Liver (tissue), 9 donors: ENCODE results near the gene IFT81. TPM values are rescaled to one million over a fixed set of nuclear protein-coding genes. Genes with fewer than 3 reads are reported as not detected.

Source experiments
- DNase-seq: peaks from one replicate; pipeline ENCODE4 v3.0.0-alpha.2; 2017; ENCODE audit warnings: low spot score
- H3K27ac ChIP-seq, 2 donors: one replicate each; pipeline ENCODE4 v1.7.0; 2013; ENCODE audit warnings: inconsistent platforms in 2 of 2, low read length in 2 of 2, control low read depth in 1 of 2, low read depth in 1 of 2, mild to moderate bottlenecking in 1 of 2
- H3K27me3 ChIP-seq, 4 donors: one replicate each; pipeline versions ENCODE4 v1.6.1 to v1.7.0; 2013; ENCODE audit warnings: low read length in 3 of 4, inconsistent platforms in 1 of 4, mild to moderate bottlenecking in 1 of 4, moderate library complexity in 1 of 4; ENCODE audit not compliant: control insufficient read depth in 4 of 4, insufficient read depth in 4 of 4
- H3K36me3 ChIP-seq, 4 donors: one replicate each; pipeline versions ENCODE4 v1.6.1 to v1.7.0; 2013; ENCODE audit warnings: low read length in 3 of 4, mild to moderate bottlenecking in 3 of 4, low read depth in 1 of 4, moderate library complexity in 1 of 4; ENCODE audit not compliant: control insufficient read depth in 4 of 4, insufficient read depth in 3 of 4
- H3K4me1 ChIP-seq, 4 donors: one replicate each; pipeline versions ENCODE4 v1.6.1 to v1.7.0; 2013; ENCODE audit warnings: low read length in 3 of 4, mild to moderate bottlenecking in 3 of 4, moderate library complexity in 1 of 4; ENCODE audit not compliant: control insufficient read depth in 4 of 4, insufficient read depth in 4 of 4
- H3K4me3 ChIP-seq, 3 donors: one replicate each; pipeline versions ENCODE4 v1.6.1 to v1.7.0; 2013; ENCODE audit warnings: low read length in 3 of 3, control low read depth in 1 of 3, low read depth in 1 of 3, mild to moderate bottlenecking in 1 of 3
- H3K9ac ChIP-seq, 2 donors: one replicate each; pipeline ENCODE4 v1.7.0; 2013; ENCODE audit warnings: low read length in 2 of 2, mild to moderate bottlenecking in 2 of 2, moderate library complexity in 2 of 2, control low read depth in 1 of 2, low read depth in 1 of 2
- H3K9me3 ChIP-seq, 4 donors: one replicate each; pipeline versions ENCODE4 v1.6.1 to v1.7.0; 2013; ENCODE audit warnings: low read length in 3 of 4; ENCODE audit not compliant: control insufficient read depth in 4 of 4
- EGR1 ChIP-seq, 2 donors: IDR thresholded peaks; 2 replicates each; pipeline ENCODE4 v1.6.1; 2016 to 2018; ENCODE audit warnings: antibody characterized with exemption in 2 of 2, low read depth in 2 of 2
- FOXA1 ChIP-seq: IDR thresholded peaks from 2 replicates; pipeline ENCODE4 v1.6.1; 2016; ENCODE audit warnings: antibody characterized with exemption
- FOXA2 ChIP-seq: IDR thresholded peaks from 2 replicates; pipeline ENCODE4 v1.6.1; 2016; ENCODE audit warnings: antibody characterized with exemption
- GABPA ChIP-seq, 2 donors: IDR thresholded peaks in 1 of 2; conservative IDR thresholded peaks in 1 of 2; 2 replicates each; pipeline ENCODE4 v1.6.1; 2016; ENCODE audit warnings: antibody characterized with exemption in 2 of 2, mild to moderate bottlenecking in 1 of 2, moderate library complexity in 1 of 2
- HNF4A ChIP-seq, 2 donors: conservative IDR thresholded peaks; 2 replicates each; pipeline ENCODE4 v1.6.1; 2016; ENCODE audit warnings: antibody characterized with exemption in 2 of 2, mild to moderate bottlenecking in 2 of 2
- HNF4G ChIP-seq: IDR thresholded peaks from 2 replicates; pipeline ENCODE4 v1.6.1; 2016; ENCODE audit warnings: antibody characterized with exemption
- JUND ChIP-seq, 2 donors: IDR thresholded peaks; 2 replicates each; pipeline ENCODE4 v1.6.1; 2016; ENCODE audit warnings: antibody characterized with exemption in 2 of 2
- NR2F2 ChIP-seq: IDR thresholded peaks from 2 replicates; pipeline ENCODE4 v1.6.1; 2016; ENCODE audit warnings: antibody characterized with exemption
- RAD21 ChIP-seq, 2 donors: IDR thresholded peaks; 2 replicates each; pipeline ENCODE4 v1.6.1; 2016; ENCODE audit warnings: antibody characterized with exemption in 2 of 2, mild to moderate bottlenecking in 2 of 2
- RXRA ChIP-seq, 2 donors: IDR thresholded peaks; 2 replicates each; pipeline ENCODE4 v1.6.1; 2017 to 2018; ENCODE audit warnings: antibody characterized with exemption in 2 of 2, mild to moderate bottlenecking in 1 of 2
- SP1 ChIP-seq: IDR thresholded peaks from 2 replicates; pipeline ENCODE4 v1.6.1; 2018; ENCODE audit warnings: antibody characterized with exemption, mild to moderate bottlenecking
- TAF1 ChIP-seq: conservative IDR thresholded peaks from 2 replicates; pipeline ENCODE4 v1.6.1; 2016; ENCODE audit warnings: antibody characterized with exemption, mild to moderate bottlenecking
- YY1 ChIP-seq: IDR thresholded peaks from 2 replicates; pipeline ENCODE4 v1.6.1; 2016; ENCODE audit warnings: antibody characterized with exemption, mild to moderate bottlenecking
- WGBS: extraction: QIAGEN DNeasy Blood & Tissue Kit; methylation state at CpG from one replicate; pipeline ENCODE4 v1.1.7; 2013; 5-methylcytosine and 5-hydroxymethylcytosine counted together
- polyA plus RNA-seq, 2 donors: library from polyadenylated mRNA; stranded (reverse) in 1 of 2; unstranded in 1 of 2; fragments of 200-250 nt in 1 of 2; fragments of >200 nt in 1 of 2; fragmentation: Nextera tagmentation in 1 of 2; extraction: Ambion mirVana in 1 of 2; gene quantifications; one replicate each; pipeline versions ENCODE4 v1.2.1 to v1.2.3, GENCODE V29; 2013 to 2015
- total RNA-seq, 2 donors: library from RNA; depleted of rRNA; stranded (reverse); fragments of >200 nt; gene quantifications; one replicate each; pipeline ENCODE4 v1.2.3, GENCODE V29; 2014
- TF ChIP-seq, protein P1 (sequence below): IDR thresholded peaks from 2 replicates; pipeline ENCODE4 v1.6.1; 2016; ENCODE audit warnings: antibody characterized with exemption
- TF ChIP-seq, protein P2 (sequence below): IDR thresholded peaks from 2 replicates; pipeline ENCODE4 v1.6.1; 2016; ENCODE audit warnings: antibody characterized with exemption
- TF ChIP-seq, protein P3 (sequence below): IDR thresholded peaks from 2 replicates; pipeline ENCODE4 v1.6.1; 2016; ENCODE audit warnings: antibody characterized with exemption
- TF ChIP-seq, protein P4 (sequence below): fragments of 150-350 bp; IDR thresholded peaks from 2 replicates; pipeline ENCODE4 v1.5.1; 2017; ENCODE audit warnings: improper control_type of control experiment, low read depth, low read length; ENCODE audit not compliant: missing input control
- TF ChIP-seq, protein P5 (sequence below): IDR thresholded peaks from 2 replicates; pipeline ENCODE4 v1.6.1; 2016; ENCODE audit warnings: antibody characterized with exemption, mild to moderate bottlenecking
- donor health status: healthy.
- donor health status: healthy.
- donor health status: healthy.
- donor health status: healthy.
- donor health status: healthy.

Gene IFT81
- total and polyA plus RNA-seq, 4 donors: 1.9 to 4.9 (median 2.8) TPM

DNA sequence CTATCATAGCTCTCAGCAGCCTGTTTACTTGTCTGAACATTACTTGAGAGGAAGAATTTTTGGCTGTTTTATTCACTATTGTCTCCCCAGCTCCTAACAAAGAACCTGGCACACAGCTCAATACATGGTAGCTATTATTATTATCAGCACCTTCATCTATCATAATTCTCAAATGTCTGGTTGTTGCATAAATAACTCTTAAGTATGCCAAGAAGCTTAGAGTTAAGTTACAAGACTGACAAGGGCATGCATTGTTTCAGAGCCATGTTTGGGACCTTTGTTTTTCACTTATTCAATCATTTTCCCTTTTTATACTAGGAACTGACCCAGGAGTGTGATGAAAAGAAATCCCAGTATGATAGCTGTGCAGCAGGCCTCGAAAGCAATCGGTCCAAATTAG lies 79.4 kb downstream of the IFT81 start:
- H3K9ac ChIP-seq: no peak overlapping the region
- H3K4me1 ChIP-seq: no peaks in the 10 kb centered on the region
- TF ChIP-seq RAD21 (IDR thresholded peaks at IDR 0.05) (no peak), SP1 (no peak), GABPA (IDR thresholded peaks at IDR 0.05 in 1 of 2, conservative IDR thresholded peaks at IDR 0.05 in 1 of 2) (no peak), YY1 (no peak), RXRA (IDR thresholded peaks at IDR 0.05) (no peak), HNF4A (conservative IDR thresholded peaks at IDR 0.05) (no peak), EGR1 (IDR thresholded peaks at IDR 0.05; ENCODE audit: low read depth in 2 of 2) (no peak), FOXA2 (no peak), JUND (IDR thresholded peaks at IDR 0.05) (no peak), HNF4G (no peak), TAF1 (no peak), FOXA1 (no peak), NR2F2 (no peak)
- TF ChIP-seq, protein P1, sequence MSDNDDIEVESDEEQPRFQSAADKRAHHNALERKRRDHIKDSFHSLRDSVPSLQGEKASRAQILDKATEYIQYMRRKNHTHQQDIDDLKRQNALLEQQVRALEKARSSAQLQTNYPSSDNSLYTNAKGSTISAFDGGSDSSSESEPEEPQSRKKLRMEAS: no peak
- TF ChIP-seq, protein P2, sequence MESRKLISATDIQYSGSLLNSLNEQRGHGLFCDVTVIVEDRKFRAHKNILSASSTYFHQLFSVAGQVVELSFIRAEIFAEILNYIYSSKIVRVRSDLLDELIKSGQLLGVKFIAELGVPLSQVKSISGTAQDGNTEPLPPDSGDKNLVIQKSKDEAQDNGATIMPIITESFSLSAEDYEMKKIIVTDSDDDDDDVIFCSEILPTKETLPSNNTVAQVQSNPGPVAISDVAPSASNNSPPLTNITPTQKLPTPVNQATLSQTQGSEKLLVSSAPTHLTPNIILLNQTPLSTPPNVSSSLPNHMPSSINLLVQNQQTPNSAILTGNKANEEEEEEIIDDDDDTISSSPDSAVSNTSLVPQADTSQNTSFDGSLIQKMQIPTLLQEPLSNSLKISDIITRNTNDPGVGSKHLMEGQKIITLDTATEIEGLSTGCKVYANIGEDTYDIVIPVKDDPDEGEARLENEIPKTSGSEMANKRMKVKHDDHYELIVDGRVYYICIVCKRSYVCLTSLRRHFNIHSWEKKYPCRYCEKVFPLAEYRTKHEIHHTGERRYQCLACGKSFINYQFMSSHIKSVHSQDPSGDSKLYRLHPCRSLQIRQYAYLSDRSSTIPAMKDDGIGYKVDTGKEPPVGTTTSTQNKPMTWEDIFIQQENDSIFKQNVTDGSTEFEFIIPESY: no peak
- TF ChIP-seq, protein P3, sequence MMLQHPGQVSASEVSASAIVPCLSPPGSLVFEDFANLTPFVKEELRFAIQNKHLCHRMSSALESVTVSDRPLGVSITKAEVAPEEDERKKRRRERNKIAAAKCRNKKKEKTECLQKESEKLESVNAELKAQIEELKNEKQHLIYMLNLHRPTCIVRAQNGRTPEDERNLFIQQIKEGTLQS: no peak
- TF ChIP-seq, protein P4, sequence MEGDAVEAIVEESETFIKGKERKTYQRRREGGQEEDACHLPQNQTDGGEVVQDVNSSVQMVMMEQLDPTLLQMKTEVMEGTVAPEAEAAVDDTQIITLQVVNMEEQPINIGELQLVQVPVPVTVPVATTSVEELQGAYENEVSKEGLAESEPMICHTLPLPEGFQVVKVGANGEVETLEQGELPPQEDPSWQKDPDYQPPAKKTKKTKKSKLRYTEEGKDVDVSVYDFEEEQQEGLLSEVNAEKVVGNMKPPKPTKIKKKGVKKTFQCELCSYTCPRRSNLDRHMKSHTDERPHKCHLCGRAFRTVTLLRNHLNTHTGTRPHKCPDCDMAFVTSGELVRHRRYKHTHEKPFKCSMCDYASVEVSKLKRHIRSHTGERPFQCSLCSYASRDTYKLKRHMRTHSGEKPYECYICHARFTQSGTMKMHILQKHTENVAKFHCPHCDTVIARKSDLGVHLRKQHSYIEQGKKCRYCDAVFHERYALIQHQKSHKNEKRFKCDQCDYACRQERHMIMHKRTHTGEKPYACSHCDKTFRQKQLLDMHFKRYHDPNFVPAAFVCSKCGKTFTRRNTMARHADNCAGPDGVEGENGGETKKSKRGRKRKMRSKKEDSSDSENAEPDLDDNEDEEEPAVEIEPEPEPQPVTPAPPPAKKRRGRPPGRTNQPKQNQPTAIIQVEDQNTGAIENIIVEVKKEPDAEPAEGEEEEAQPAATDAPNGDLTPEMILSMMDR: no peak
- no peak overlapping the region for H3K27ac ChIP-seq
- no peaks in the 10 kb centered on the region for H3K27me3 ChIP-seq
- no peak overlapping the region for H3K4me3 ChIP-seq
- peaks cover 0 to 2% (median 0%) of the 10 kb centered on the region in 4 donors for H3K36me3 ChIP-seq
- 90% methylated on average over 2 of the region's 2 CpGs for WGBS
- no peak for DNase-seq
- no peaks in the 10 kb centered on the region for H3K9me3 ChIP-seq

DNA sequence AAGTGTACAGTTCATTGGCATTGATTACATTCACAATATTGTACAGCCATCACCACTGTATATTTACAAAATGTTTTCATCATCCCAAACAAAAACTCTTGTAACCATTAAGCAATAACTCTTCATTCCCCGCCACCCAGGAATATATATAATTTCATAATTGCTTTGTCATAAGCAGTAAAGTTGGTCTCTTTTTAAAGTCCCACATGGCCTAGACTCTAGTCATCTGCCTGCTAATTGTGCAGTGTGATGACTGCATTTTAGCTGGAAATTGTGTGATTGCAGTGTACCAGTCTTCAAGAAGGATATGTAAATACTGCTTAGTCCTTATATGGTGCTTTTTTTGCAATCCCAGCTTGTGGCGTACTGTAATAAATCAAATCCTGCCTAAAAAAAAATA lies 81.8 kb downstream of the IFT81 start:
- Histone ChIP-seq H3K4me1 (peaks cover 0 to 3% (median 0%) of the 10 kb centered on the region in 4 donors), H3K9me3 (no peaks in the 10 kb centered on the region), H3K27me3 (no peaks in the 10 kb centered on the region), H3K27ac (no peak overlapping the region), H3K4me3 (no peak overlapping the region), H3K9ac (no peak overlapping the region), H3K36me3 (peaks cover 0 to 2% (median 0%) of the 10 kb centered on the region in 4 donors)
- 93% methylated on average over 2 of the region's 2 CpGs for WGBS
- no peak for DNase-seq
- TF ChIP-seq JUND (IDR thresholded peaks at IDR 0.05) (no peak), NR2F2 (no peak), FOXA2 (no peak), EGR1 (IDR thresholded peaks at IDR 0.05; ENCODE audit: low read depth in 2 of 2) (no peak), FOXA1 (no peak), RAD21 (IDR thresholded peaks at IDR 0.05) (no peak), HNF4A (conservative IDR thresholded peaks at IDR 0.05) (no peak), TAF1 (no peak), GABPA (IDR thresholded peaks at IDR 0.05 in 1 of 2, conservative IDR thresholded peaks at IDR 0.05 in 1 of 2) (no peak), YY1 (no peak), HNF4G (no peak), RXRA (IDR thresholded peaks at IDR 0.05) (no peak), SP1 (no peak)
- TF ChIP-seq, protein P3: no peak
- TF ChIP-seq, protein P2: no peak
- TF ChIP-seq, protein P4: no peak
- TF ChIP-seq, protein P5, sequence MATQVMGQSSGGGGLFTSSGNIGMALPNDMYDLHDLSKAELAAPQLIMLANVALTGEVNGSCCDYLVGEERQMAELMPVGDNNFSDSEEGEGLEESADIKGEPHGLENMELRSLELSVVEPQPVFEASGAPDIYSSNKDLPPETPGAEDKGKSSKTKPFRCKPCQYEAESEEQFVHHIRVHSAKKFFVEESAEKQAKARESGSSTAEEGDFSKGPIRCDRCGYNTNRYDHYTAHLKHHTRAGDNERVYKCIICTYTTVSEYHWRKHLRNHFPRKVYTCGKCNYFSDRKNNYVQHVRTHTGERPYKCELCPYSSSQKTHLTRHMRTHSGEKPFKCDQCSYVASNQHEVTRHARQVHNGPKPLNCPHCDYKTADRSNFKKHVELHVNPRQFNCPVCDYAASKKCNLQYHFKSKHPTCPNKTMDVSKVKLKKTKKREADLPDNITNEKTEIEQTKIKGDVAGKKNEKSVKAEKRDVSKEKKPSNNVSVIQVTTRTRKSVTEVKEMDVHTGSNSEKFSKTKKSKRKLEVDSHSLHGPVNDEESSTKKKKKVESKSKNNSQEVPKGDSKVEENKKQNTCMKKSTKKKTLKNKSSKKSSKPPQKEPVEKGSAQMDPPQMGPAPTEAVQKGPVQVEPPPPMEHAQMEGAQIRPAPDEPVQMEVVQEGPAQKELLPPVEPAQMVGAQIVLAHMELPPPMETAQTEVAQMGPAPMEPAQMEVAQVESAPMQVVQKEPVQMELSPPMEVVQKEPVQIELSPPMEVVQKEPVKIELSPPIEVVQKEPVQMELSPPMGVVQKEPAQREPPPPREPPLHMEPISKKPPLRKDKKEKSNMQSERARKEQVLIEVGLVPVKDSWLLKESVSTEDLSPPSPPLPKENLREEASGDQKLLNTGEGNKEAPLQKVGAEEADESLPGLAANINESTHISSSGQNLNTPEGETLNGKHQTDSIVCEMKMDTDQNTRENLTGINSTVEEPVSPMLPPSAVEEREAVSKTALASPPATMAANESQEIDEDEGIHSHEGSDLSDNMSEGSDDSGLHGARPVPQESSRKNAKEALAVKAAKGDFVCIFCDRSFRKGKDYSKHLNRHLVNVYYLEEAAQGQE: no peak
